SKM-1 treated with dmso at 0.1 percent for 144 hours (cell line): Measurements from ENCODE around the gene TMPRSS9.

ENCODE experiments used
- DNase-seq: peaks from one replicate; lab custom pipeline; 2025; ENCODE audit not compliant: unreplicated experiment; lab: John Stamatoyannopoulos, UW

The TMPRSS9 gene

DNA sequence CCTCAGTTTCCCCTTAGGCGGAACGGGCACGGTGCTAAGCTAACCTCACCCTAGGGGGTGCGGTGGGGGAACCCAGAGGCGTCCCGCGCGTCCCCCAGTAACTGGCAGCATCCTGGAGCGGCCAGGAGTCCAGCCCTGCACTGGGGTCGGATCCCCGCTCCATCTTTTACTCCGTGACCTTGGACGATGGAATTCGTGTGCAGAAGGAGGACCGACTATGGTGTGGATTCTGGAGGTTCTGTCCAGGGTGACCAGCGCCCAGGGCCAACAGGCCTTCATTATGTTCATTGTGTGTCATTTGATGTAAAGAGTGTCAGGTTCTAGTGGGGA is 31.0 kb upstream of the TMPRSS9 start:
- DNase-seq: no peak

DNA sequence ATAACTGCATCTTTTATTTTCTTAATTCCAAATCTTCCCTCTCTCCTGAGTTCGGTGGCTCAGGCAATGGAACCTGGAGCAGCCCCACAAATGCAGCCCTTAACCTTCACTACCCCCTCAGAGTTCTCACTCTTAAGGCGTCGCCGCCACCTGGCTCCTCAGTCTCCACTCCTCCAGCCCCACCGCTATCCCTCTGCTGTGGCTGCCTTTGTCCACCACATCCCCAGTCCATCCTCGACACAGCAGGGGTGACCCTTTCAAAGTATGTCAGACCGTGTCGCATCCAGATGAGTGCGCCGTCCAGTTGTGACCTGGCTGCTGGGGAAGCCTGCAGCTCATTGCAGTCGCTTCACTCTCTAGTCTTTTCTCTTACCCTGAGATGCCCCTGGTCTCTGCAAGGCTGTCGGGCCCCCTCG is 30.6 kb upstream of the TMPRSS9 start:
- DNase-seq: no peak

DNA sequence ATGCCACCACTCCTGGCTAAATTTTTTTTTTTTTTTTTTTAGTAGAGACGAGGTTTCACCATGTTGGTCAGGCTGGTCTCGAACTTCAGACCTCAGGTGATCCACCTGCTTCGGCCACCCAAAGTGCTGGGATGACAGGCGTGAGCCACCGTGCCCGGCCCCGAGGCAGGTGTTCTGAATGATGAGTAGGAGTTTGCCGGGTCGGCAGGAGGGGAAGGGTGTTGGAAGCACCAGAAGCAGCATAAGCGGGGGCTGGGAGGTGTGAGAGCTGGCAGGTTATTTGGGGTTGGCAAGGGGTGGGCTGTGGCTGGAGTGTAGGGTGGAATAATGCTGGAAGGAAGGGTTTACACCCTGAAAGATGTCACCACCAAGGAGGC is 29.8 kb upstream of the TMPRSS9 start:
- no peak for DNase-seq

DNA sequence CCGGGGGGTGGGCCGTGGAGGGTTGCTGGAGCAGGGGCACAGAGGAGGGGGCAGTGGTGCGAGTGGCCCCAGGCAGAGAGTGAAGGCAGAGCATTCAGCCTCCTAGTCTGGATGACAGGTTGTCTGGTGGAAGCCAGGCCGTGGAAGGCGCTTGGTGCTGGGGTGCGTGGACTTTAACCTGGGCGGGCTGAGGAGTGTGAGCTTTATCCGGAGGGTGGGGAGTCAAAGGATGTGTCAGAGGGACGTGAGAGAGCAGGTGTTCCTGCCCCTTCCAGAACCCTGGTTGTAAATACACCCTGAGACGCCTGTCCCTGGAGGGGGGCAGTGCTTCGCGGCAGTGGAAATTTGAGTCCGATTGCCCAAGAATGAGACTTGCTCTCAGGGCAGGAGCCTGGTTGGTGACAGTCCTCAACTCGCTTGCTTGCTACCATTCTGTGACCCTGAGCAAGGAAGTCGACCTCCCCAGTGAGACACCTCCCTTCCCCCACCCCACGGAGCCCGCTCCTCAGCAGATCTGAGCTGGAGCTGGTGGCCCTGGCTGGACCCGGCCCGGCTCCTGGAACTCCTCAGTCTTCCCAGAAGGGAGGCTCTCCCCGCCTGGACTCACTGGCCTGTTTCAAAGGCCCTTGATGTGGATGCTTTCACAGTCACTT is 29.3 kb upstream of the TMPRSS9 start:
- no peak for DNase-seq

DNA sequence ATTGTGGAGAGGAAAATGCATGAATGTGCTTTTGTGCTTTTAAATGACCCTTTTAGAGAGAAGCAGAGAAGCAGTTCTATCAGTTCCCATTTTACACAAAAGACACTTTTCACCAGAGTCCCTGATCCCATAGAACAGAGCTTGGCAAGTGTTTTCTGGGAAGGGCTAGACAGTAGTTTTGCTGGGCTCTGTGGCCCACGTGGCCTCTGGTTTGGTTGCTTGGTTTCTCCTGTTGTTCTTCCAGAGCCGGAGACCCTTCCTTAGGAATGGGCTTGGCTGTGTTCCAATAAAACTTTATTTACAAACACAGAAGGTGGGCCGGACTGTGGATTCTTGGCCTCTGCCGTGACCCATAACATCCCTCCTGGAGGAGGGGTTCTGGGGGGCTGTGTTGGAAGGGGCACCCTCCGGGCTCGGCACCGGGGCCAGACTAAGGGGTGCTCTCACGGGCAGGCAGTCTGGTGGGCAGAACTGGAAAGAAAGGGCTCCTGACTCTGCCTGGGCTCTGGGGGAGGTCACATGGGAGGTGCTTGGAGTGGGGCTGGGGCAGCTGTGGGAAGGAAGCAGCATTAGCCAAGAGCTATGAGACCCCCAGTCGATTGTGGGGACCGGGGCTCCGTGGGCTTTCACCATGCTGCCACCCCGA is 28.3 kb upstream of the TMPRSS9 start:
- no peak for DNase-seq

DNA sequence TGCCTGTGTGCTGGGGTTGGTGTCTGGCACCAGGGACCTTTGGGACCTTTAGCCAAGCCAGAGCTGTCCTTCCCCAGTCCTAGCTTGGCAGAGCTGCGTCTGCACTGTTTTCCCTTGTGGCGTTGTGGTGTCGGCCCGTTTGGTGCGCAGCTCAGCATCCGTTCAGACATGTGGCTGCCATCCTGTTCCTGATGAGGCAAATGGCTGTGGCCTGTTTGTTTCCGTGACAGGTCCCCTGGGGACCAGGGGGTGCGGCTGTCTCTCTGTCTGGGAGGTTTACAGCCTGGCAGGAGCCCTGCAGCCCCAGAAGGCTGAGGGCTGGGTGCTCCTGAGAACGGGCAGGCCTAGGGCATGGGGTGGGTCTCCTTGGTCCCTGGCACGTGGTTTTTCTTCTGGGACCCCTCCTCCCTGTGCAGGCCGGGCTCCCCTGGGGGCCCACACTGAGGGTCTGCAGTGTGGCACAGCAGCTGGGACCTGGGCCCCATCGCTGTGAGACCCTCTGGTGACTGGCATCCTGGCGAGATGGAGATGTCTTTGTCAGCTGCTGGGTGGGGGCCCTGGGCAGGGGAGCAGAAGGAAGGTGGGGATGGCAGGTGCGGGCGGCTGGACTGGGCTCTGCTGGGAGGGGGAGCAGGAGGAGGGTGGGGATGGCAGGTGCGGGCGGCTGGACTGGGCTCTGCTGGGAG is 27.6 kb upstream of the TMPRSS9 start:
- DNase-seq: no peak

DNA sequence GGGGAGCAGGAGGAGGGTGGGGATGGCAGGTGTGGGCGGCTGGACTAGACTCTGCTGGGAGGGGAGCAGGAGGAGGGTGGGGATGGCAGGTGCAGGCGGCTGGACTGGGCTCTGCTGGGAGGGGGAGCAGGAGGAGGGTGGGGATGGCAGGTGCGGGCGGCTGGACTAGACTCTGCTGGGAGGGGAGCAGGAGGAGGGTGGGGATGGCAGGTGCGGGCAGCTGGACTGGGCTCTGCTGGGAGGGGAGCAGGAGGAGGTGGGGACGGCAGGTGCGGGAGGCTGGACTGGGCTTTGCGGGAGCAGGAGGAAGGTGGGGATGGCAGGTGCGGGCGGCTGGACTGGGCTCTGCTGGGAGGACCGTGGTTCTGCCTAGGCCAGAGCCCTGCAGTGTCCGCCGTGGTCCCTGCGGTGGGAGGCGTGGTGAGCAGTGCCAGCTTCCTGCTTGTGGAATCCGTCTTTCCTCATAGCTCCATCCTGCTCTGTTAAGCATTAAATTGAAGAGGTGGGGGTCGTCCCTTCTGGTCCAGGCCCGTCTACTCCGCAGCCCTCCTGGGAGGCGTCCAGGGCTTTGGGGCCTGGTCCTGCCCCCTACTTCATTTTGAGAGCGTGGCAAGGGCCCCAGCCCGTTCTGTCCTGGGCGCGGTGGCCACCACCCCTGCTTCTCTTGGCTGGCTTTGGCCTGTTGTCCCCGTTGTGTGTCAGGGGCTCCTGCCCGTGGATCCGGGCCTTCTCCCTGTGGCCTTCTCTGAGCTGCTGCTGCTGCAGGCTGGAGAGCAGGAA is 26.8 kb upstream of the TMPRSS9 start:
- DNase-seq: no peak

DNA sequence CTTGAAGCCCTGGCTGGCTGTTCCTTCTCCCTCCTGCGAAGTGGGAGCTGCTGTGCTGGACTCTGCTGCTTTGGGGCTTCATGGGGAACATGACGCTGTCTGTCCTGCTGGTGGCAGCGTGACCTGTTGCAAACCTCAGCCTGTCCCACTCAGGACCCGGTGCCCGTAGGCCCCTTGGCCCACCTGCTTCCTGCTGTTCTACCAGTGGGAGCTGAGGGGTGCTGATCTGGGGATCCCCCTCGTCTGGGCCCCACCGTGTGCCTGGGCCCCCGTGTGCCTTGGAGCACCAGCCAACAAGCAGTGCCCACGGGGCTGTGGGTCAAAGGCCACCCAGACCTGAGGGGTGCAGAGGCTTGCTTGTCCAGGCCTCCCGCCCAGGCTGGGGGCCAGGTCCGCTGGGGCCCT is 26.3 kb upstream of the TMPRSS9 start:
- DNase-seq: no peak

DNA sequence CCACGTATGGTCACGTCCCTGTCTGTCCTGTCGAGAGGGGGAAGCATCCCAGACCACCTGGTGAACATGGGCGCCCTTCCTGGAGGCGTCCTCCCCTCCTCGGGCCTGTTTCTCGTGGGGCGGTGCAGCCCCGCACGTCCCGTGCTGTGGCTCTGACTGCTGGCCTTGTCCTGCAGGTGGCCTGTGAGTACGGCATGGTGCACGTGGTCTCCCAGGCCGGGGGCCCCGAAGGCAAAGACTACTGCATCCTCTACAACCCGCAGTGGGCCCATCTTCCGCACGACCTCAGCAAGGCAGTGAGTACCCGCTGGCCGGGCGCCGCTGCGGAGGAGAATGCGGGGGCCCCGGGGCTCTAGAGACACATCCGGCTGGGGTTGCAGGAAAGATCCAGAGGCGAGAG is 25.6 kb upstream of the TMPRSS9 start:
- no peak for DNase-seq

DNA sequence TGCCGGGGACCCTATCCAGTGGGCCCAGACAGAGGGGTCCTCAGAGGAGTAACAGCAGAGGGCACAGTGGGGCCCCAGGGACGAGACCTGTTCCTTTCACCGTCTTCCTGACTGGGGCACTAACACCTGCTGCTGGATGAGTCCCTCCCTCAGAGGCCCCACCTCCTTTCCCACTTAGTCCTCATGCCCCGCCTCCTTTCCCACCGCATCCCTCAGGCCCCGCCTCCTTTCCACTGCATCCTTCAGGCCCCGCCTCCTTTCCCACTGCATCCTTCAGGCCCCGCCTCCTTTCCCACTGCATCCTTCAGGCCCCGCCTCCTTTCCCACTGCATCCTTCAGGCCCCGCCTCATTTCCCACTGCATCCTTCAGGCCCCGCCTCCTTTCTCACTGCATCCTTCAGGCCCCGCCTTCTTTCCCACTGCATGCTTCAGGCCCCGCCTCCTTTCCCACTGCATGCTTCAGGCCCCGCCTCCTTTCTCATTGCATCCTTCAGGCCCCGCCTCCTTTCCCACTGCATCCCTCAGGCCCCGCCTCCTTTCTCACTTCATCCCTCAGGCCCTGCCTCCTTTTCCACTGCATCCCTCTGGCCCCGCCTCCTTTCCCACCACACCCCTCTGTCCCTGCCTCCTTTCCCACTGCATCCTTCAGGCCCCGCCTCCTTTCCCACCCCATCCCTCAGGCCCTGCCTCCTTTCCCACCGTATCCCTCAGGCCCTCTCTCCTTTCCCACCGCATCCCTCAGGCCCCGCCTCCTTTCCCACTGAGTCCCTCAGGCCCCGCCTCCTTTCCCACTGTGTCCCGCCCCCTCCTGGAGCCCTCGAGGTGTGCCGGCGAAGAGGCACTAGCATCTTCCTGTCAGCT is 24.8 kb upstream of the TMPRSS9 start:
- DNase-seq: no peak

DNA sequence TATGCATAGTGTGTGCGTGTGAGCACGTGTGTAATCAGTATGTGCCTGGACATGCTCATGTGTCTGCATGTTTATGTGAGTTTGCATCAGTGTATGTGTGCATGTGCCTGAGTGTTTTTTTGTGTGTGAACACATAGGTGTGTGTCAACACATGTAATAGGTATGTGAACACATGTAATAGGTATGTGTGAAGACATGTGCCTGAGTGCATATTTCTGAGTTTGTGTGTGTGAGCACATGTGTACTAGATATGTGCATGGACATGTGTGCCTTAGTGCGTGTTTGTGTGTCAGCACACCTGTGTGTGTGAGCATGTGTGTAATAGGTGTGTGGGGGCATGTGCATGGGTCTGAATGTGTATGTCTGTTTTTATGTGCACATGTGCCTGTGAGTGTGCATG is 24.2 kb upstream of the TMPRSS9 start:
- DNase-seq: no peak

DNA sequence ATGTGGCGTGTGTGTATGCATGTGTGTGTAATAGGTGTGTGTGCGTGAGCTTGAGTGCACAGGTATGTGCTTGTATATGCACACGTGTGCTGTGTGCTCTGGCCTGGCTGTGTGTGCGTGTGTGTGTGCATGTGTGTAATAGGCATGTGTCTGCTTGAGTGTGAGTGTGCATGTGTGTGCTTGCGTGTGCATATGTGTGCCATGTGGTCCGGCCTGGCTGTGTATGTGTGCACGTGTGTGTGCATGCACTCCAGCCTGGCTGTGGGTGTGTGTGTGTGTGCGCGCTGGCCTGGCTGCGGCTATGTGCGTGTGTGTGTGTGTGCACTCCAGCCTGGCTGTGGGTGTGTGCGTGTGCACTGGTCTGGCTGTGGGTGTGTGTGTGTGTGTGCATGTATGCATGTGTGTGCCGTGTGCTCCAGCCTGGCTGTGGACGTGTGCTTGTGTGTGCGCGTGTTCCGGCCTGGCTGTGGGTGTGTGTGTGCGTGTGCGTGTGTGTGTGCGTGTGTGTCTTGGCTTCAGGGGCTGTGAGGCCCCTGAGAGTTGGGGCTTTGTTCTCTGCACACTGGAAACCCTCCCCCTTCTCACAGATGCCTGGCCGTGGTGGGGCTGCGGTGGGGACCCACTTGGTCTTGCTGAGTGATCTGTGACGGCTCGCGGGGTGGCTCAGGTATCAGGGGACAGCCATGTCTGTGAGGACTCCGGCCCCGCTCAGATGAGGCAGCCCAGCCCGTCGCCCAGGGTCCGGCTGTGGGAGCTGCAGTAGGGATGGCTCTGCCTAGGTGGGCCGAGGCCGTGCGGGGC is 23.3 kb upstream of the TMPRSS9 start:
- DNase-seq: no peak

DNA sequence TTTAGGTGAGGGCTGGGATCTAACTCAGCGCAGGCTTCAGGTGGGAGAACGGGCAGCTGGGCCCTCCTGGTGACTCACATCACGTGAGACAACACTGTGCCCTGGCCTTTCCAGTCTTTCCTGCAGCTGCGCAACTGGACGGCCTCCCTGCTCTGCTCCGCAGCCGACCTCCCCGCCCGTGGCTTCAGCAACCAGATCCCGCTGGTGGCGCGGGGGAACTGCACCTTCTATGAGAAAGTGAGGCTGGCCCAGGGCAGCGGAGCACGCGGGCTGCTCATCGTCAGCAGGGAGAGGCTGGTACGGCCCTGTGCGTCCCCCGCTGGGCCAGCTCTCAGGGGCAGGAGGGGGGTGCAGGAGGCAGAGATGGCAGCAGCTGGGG is 22.7 kb upstream of the TMPRSS9 start:
- no peak for DNase-seq

DNA sequence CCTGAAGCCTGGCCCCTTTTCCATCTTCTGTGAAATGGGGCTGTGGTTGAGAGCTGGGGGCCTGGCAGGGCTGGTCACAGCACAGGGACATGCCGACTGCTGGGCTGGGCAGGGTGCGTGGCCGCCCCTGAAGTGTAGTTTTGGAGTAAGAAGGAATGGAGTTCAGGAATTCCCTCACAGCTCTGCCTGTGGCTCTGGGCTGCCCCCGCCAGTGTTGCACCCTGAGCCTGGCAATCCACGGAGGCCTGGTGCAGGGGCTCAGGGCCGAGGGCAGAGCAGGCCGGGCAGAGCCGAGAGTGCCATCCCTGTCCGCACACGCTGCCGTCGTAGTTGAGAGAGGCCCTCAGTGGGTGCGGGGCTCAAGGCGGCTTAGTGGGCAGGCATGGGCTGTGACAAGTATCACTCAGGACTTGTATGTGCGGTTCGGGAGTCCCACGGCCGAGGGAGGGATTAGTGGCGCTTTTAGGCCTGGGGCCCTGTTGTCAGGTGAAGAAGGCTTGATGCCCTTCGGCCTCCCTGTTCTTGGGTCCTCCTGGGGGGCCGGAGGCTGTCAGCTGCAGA is 21.9 kb upstream of the TMPRSS9 start:
- DNase-seq: no peak

DNA sequence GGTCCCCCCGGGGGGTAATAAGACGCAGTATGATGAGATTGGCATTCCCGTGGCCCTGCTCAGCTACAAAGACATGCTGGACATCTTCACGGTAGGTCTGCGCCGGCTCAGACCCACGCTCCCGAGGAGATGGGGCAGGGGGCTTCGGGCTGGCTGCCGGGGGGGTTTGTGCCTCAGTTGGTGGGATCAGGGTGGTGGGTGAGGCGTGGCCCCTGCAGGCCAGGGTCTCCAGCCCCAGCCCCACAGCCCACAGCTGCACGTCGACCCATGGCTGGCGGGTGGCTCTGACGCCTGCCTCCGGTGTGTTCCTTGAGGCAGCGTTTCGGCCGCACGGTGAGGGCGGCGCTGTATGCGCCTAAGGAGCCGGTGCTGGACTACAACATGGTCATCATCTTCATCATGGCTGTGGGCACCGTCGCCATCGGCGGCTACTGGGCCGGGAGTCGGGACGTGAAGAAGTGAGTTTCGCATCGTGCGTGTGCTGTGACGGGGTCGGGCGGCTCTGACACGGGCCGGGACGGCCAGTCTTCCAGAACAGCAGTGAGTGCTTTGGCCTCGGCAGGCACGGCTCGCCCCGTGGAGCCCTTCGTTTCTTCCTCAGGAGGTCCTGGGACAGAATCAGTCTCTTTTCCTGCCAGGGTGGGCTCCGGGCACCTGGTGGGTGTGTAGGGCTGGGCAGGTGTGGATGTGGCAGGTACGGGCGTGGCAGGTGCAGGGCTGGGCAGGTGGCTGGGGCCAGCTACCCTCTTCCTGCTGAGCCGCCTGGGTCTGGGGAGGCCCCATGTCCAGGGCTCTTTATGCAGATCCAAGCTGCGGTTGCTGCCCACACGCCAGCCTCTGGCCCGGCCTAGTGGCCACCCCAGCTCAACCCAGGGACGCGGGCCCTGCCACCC is 21.1 kb upstream of the TMPRSS9 start:
- DNase-seq: no peak

DNA sequence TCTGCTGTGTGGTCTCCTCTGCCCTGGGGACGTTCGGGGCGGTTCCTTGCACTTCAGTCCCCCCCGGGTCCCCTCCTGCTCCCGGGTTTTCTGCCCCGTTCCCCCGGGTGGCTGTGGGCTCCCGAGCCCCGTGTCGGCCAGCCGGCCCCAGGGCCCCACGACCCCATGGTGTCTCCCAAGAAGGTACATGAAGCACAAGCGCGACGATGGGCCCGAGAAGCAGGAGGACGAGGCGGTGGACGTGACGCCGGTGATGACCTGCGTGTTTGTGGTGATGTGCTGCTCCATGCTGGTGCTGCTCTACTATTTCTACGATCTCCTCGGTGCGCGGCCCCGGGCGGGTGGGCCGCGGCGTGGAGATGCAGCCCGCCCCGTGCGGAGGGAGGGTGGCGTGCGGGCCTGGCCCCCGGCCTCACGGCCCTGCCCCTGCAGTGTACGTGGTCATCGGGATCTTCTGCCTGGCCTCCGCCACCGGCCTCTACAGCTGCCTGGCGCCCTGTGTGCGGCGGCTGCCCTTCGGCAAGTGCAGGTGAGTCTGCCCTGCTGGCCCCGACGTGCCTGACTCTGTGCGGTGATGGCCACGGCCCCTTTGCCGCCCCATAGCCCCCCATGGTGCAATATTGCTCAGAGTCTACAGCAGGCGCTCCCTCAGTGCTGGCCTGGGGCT is 20.3 kb upstream of the TMPRSS9 start:
- DNase-seq: no peak

DNA sequence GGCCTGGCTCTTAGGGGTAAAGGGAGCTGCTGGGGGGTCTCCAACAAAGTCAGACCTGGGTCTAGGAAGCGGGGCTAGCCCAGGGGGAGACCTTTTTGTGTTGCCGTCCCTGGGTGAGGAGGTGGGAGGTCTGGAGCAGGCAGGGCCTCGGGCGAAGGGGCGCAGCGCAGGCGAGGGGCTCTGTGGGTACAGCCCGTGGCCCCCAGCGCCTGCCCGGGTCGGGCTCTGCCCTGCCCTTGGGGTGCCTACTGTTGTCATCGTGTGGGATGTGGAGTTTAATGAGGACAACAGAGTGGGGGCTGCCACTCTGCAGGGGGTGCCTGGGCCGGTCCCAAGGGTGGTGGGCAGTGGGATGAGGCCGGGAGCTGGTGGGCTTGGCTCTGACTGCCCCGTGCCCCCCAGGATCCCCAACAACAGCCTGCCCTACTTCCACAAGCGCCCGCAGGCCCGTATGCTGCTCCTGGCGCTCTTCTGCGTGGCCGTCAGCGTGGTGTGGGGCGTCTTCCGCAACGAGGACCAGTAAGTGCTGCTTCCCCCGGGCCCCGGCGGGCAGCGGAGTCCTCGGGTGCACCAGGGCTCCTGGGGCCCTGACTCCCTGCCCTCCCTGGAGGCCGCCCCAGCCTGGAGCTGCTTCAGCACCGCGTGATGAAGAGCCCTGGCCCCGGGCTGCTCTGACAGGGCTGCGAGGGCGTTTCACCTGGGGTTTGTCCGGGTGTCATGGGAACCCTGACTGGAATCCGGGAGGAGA is 19.4 kb upstream of the TMPRSS9 start:
- no peak for DNase-seq
